ENCODE results near the gene CBR3. TPM values are rescaled to one million over a fixed set of nuclear protein-coding genes. Genes with fewer than 3 reads are reported as not detected.

Gene CBR3
- total and polyA plus RNA-seq, 2 donors = 1.5 to 9.1 TPM

DNA sequence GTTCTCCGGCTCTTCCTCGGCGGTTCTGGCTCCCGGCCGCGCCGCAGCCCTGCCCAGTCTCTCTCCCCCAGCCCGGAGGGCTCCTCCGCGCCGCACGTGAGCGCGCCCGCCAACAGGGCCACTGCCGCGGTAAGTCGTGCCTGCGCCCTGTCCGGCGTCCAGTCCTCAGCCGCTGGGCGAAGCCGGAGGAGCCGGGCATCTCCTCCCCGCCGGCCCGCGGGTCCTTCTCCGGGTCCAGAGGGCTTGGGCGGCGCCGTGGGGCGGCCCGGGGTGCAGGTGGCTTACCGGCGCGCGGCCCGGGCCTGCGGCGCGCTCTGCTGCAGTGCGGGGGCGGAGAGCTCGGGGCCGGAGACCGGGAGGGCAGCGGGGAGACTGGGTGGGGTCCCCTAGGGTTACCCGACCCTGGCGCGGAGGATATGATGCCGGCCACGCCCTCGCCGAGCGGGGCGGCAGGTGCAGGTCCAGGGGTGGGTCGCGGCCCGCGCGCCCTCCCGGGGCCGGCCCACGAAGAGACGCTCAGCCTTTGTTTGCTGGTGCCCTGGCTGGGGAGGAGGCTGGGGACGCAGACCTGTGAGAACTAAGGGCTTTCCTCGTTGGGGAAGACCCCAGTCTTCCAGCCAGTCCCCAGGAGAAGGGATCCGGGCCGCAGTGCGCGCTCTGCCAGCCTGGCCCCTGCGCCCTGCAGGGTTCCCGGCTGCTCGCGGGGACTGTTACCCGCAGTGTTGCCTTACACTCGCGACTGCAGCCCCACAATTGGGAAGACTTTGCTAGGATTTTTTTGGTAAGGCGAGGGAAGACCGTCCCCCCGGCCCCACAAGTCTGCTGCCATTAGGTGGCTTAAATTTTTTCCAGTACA, 22.2 kb downstream of the CBR3 start, which contains the start of gene DOP1B:
TSS of gene DOP1B (plus strand) at position 10 of the 856 bp plus-strand sequence. CDS start 7,910 bp downstream, outside the sequence.
- under 1% methylated on average over 83 of the region's 83 CpGs for WGBS

DNA sequence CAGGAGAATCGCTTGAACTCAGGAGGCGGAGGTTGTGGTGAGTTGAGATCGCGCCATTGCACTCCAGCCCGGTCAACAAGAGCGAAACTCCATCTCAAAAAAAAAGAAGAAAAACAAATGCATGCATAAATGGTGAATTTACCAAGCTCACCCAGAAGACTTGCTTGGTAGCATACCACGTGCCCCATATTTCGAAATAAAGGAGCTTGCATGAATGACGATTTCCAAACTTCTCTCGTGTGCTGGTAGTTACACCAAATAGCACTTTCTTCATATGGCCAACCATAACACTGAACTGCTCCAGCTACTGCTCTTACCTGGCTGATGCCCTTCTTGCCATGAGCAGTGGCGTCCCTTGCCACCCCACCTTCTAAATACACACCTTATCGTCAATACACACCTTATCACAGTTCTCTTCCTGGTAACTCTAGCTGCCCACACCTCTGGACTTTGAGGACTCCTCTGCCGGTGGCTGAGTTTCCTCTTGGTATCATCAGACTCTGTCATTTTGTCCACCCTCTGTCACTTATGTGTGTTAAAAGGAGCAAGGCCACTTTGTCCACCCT, 24.6 kb downstream of the CBR3 start:
- H3K9me3 ChIP-seq (ENCODE audit: control insufficient read depth in 2 of 2, insufficient read depth in 1 of 2, low read length in 1 of 2) = no peaks in the 10 kb centered on the region
- no peak for DNase-seq (ENCODE audit: low read depth in 6 of 9, low spot score in 9 of 9)
- peaks cover 2 to 14% of the 10 kb centered on the region in 2 donors for H3K27me3 ChIP-seq (ENCODE audit: control insufficient read depth in 2 of 2, insufficient read depth in 1 of 2, low read length in 1 of 2)
- H3K4me1 ChIP-seq (ENCODE audit: control insufficient read depth in 2 of 2, insufficient read depth in 2 of 2, low read length in 2 of 2) = peaks cover 17 to 30% of the 10 kb centered on the region in 2 donors
- no peak overlapping the region for H3K27ac ChIP-seq (ENCODE audit: low read depth in 1 of 2, low read length in 1 of 2)
- H3K4me3 ChIP-seq (ENCODE audit: low read length in 2 of 2) = no peak overlapping the region
- 91% methylated on average over 13 of the region's 13 CpGs for WGBS
- H3K36me3 ChIP-seq (ENCODE audit: control insufficient read depth in 2 of 2, insufficient read depth in 2 of 2, low read length in 1 of 2) = peaks cover 0 to 4% of the 10 kb centered on the region in 2 donors

More for the DNA sequence above, 22.2 kb downstream of the CBR3 start, which contains the start of gene DOP1B:
- peak within 1 kb of the TSS; percentile 60 to 84 for H3K27ac ChIP-seq (ENCODE audit: low read depth in 1 of 2, low read length in 1 of 2)
- H3K4me3 ChIP-seq (ENCODE audit: low read length in 2 of 2) = peak within 1 kb of the TSS; percentile 63 to 94
- peaks cover 2 to 14% of the 10 kb centered on the region in 2 donors for H3K27me3 ChIP-seq (ENCODE audit: control insufficient read depth in 2 of 2, insufficient read depth in 1 of 2, low read length in 1 of 2)
- peaks cover 0 to 4% of the 10 kb centered on the region in 2 donors for H3K36me3 ChIP-seq (ENCODE audit: control insufficient read depth in 2 of 2, insufficient read depth in 2 of 2, low read length in 1 of 2)
- peaks cover 8% of the 10 kb centered on the region in 2 donors for H3K4me1 ChIP-seq (ENCODE audit: control insufficient read depth in 2 of 2, insufficient read depth in 2 of 2, low read length in 2 of 2)
- no peaks in the 10 kb centered on the region for H3K9me3 ChIP-seq (ENCODE audit: control insufficient read depth in 2 of 2, insufficient read depth in 1 of 2, low read length in 1 of 2)
- DNase-seq (ENCODE audit: low read depth in 6 of 9, low spot score in 9 of 9) = peak in 1 of 9 donors; percentile 50

DNA sequence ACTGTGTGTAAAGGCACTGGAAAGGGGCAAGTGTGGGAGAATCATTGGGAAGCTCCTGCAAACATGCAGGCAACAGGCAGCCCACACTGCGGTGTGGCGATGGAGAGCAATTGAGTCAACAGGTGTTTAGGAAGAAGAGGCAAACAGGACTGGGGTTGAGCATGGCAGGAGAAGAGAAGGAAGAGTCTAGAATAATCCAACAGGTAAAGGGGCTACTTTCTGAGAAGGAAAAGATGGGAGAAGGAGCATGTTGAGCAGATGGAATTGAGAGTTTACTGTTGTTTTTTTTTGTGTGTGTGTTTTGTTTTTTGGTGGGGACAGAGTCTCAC, 25.9 kb downstream of the CBR3 start:
- WGBS = 98% methylated on average over 2 of the region's 2 CpGs
- Histone ChIP-seq H3K27ac (ENCODE audit: low read depth in 1 of 2, low read length in 1 of 2) (no peak overlapping the region), H3K4me1 (ENCODE audit: control insufficient read depth in 2 of 2, insufficient read depth in 2 of 2, low read length in 2 of 2) (peaks cover 14 to 27% of the 10 kb centered on the region in 2 donors), H3K4me3 (ENCODE audit: low read length in 2 of 2) (no peak overlapping the region), H3K9me3 (ENCODE audit: control insufficient read depth in 2 of 2, insufficient read depth in 1 of 2, low read length in 1 of 2) (no peaks in the 10 kb centered on the region), H3K27me3 (ENCODE audit: control insufficient read depth in 2 of 2, insufficient read depth in 1 of 2, low read length in 1 of 2) (peaks cover 0 to 5% of the 10 kb centered on the region in 2 donors), H3K36me3 (ENCODE audit: control insufficient read depth in 2 of 2, insufficient read depth in 2 of 2, low read length in 1 of 2) (peaks cover 0 to 4% of the 10 kb centered on the region in 2 donors)
- DNase-seq (ENCODE audit: low read depth in 6 of 9, low spot score in 9 of 9) = no peak

DNA sequence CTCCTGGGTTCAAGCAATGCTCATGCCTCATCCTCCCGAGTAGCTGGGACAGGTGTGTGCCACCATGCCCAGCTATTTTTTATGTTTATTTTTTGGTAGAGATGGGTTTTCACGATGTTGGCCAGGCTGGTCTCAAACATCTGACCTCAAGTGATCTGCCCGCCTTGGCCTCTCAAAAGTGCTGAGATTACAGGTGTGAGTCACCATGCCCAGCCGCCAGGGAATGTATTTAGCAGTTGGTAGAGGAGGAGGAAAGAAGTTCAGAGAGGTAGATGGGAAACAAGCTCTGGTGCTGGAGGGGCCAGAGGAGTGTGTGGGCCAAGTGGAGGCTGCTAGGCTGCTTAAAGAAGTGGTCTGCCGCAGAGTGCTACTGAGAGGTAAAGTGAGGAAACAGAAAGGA, 27.8 kb downstream of the CBR3 start:
- Histone ChIP-seq H3K27me3 (ENCODE audit: control insufficient read depth in 2 of 2, insufficient read depth in 1 of 2, low read length in 1 of 2) (no peaks in the 10 kb centered on the region), H3K4me1 (ENCODE audit: control insufficient read depth in 2 of 2, insufficient read depth in 2 of 2, low read length in 2 of 2) (peaks cover 9 to 24% of the 10 kb centered on the region in 2 donors), H3K36me3 (ENCODE audit: control insufficient read depth in 2 of 2, insufficient read depth in 2 of 2, low read length in 1 of 2) (peaks cover 3 to 8% of the 10 kb centered on the region in 2 donors), H3K9me3 (ENCODE audit: control insufficient read depth in 2 of 2, insufficient read depth in 1 of 2, low read length in 1 of 2) (no peaks in the 10 kb centered on the region), H3K4me3 (ENCODE audit: low read length in 2 of 2) (no peak overlapping the region), H3K27ac (ENCODE audit: low read depth in 1 of 2, low read length in 1 of 2) (no peak overlapping the region)
- DNase-seq (ENCODE audit: low read depth in 6 of 9, low spot score in 9 of 9) = no peak
- WGBS = 98% methylated on average over 5 of the region's 5 CpGs

DNA sequence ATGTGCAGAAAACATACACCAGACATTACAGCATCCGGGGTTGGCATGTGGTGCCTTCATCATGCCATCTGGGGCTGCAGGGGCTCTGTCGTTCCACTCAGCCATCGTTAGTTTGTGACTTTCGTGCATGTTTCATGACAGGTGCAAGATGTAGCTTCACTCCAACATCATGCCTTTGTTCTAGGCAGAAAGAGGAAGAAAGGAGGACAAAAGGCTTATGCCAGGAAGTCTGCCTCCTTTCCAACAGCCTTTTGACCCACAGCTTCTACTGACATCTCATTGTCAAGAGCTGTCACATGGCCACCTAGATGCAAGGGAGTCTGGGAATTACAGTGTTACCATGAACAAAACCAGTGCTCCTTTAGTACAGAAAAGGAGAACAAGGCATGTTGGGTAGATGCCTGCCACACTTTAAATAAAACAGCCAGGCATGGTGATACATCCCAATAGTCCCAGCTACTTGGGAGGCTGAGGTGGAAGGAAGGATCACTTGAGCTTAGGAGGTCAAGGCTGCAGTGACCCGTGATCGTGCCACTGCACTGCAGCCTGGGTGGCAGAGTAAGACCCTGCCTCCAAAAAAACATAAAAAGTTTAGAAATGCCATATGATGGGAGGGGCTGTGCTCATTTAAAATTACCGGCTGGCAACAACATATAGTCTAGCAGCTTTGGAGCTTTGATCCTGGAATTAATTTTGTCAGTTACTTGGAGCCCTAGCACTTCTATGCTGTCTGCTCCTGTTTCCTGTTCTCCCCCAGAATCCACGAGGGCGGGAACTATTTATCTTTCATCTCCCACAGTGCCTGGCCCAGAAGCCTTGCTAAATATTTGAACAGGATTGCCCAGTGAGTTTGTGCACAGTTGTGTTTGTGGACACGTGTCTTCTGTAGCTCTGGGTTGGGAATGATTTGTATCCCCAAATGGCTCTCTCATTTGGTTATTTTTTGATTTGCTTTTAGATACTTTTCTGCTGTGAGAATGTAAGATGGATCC, 29.2 kb downstream of the CBR3 start:
- peaks cover 6 to 13% of the 10 kb centered on the region in 2 donors for H3K36me3 ChIP-seq (ENCODE audit: control insufficient read depth in 2 of 2, insufficient read depth in 2 of 2, low read length in 1 of 2)
- peak overlapping the region; percentile 10 to 84 for H3K27ac ChIP-seq (ENCODE audit: low read depth in 1 of 2, low read length in 1 of 2)
- peaks cover 9 to 24% of the 10 kb centered on the region in 2 donors for H3K4me1 ChIP-seq (ENCODE audit: control insufficient read depth in 2 of 2, insufficient read depth in 2 of 2, low read length in 2 of 2)
- peak in 4 of 9 donors; percentile 62 to 82 (median 64) for DNase-seq (ENCODE audit: low read depth in 6 of 9, low spot score in 9 of 9)
- 61% methylated on average over 10 of the region's 10 CpGs for whole genome bisulfite sequencing
- no peaks in the 10 kb centered on the region for H3K27me3 ChIP-seq (ENCODE audit: control insufficient read depth in 2 of 2, insufficient read depth in 1 of 2, low read length in 1 of 2)
- H3K4me3 ChIP-seq (ENCODE audit: low read length in 2 of 2) = no peak overlapping the region
- H3K9me3 ChIP-seq (ENCODE audit: control insufficient read depth in 2 of 2, insufficient read depth in 1 of 2, low read length in 1 of 2) = no peaks in the 10 kb centered on the region

DNA sequence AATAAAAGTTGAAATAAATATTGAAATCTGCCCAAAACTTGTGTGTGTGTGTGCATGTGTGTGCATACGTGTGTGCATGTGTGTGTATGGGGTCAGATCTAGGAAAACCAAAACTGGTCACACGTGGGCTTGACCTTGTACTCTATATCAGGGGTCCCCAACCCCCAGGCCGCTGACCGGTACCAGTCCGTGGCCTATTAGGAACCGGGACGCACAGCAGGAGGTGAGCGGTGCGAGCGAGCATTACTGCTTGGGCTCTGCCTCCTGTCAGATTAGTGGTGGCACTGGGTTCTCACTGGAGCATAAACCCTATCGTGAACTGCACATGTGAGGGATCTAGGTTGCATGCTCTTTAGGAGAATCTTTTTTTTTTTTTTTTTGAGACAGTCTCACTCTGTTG, 30.5 kb downstream of the CBR3 start:
- Histone ChIP-seq H3K4me1 (ENCODE audit: control insufficient read depth in 2 of 2, insufficient read depth in 2 of 2, low read length in 2 of 2) (peaks cover 9 to 24% of the 10 kb centered on the region in 2 donors), H3K27ac (ENCODE audit: low read depth in 1 of 2, low read length in 1 of 2) (no peak overlapping the region), H3K36me3 (ENCODE audit: control insufficient read depth in 2 of 2, insufficient read depth in 2 of 2, low read length in 1 of 2) (peaks cover 12 to 14% of the 10 kb centered on the region in 2 donors), H3K27me3 (ENCODE audit: control insufficient read depth in 2 of 2, insufficient read depth in 1 of 2, low read length in 1 of 2) (no peaks in the 10 kb centered on the region), H3K9me3 (ENCODE audit: control insufficient read depth in 2 of 2, insufficient read depth in 1 of 2, low read length in 1 of 2) (no peaks in the 10 kb centered on the region), H3K4me3 (ENCODE audit: low read length in 2 of 2) (no peak overlapping the region)
- DNase-seq (ENCODE audit: low read depth in 6 of 9, low spot score in 9 of 9) = no peak
- 99% methylated on average over 11 of the region's 11 CpGs for WGBS

DNA sequence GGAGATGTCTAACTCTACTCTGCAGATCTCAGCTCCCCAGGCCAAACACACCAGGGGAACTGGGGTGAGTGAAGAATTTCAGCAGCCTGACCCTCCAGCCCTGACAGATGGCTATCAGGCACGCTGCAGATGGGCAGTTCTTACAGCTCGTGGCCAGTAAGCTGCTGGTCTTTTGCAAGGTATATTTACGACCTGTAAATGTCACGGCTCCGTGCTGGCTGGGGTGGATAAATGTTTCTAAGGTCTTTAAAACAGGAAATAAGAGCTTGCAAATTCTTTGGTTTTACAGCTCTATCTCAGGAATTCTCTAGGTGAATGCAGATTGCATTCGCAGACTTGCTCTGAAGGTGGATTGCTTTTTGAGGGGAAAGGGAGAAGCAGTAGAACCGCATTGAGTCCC, 31.8 kb downstream of the CBR3 start:
- Histone ChIP-seq H3K4me3 (ENCODE audit: low read length in 2 of 2) (no peak overlapping the region), H3K36me3 (ENCODE audit: control insufficient read depth in 2 of 2, insufficient read depth in 2 of 2, low read length in 1 of 2) (peaks cover 14 to 16% of the 10 kb centered on the region in 2 donors), H3K27ac (ENCODE audit: low read depth in 1 of 2, low read length in 1 of 2) (no peak overlapping the region), H3K27me3 (ENCODE audit: control insufficient read depth in 2 of 2, insufficient read depth in 1 of 2, low read length in 1 of 2) (no peaks in the 10 kb centered on the region), H3K9me3 (ENCODE audit: control insufficient read depth in 2 of 2, insufficient read depth in 1 of 2, low read length in 1 of 2) (no peaks in the 10 kb centered on the region), H3K4me1 (ENCODE audit: control insufficient read depth in 2 of 2, insufficient read depth in 2 of 2, low read length in 2 of 2) (peaks cover 9 to 24% of the 10 kb centered on the region in 2 donors)
- WGBS = 96% methylated on average over 7 of the region's 7 CpGs
- no peak for DNase-seq (ENCODE audit: low read depth in 6 of 9, low spot score in 9 of 9)

DNA sequence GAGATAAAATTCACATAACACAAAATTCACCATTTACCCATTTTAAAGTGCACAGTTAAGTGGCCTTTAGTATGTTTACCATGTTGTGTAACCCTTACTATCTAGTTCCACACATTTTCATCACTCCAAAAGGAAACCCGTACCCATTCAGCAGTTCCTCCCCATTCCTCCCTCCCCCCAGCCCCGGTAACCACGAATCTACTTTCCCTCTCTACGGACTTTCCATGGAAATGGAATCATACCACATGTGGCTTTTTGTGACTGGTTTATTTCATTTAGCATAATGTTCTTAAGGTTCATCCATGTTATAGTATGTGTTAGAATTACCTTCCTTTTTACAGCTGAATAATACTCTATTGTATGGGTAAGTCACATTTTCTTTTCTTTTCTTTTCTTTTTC, 32.7 kb downstream of the CBR3 start:
- Histone ChIP-seq H3K27me3 (ENCODE audit: control insufficient read depth in 2 of 2, insufficient read depth in 1 of 2, low read length in 1 of 2) (no peaks in the 10 kb centered on the region), H3K4me1 (ENCODE audit: control insufficient read depth in 2 of 2, insufficient read depth in 2 of 2, low read length in 2 of 2) (peaks cover 9 to 20% of the 10 kb centered on the region in 2 donors), H3K36me3 (ENCODE audit: control insufficient read depth in 2 of 2, insufficient read depth in 2 of 2, low read length in 1 of 2) (peaks cover 14 to 16% of the 10 kb centered on the region in 2 donors), H3K27ac (ENCODE audit: low read depth in 1 of 2, low read length in 1 of 2) (no peak overlapping the region), H3K4me3 (ENCODE audit: low read length in 2 of 2) (no peak overlapping the region), H3K9me3 (ENCODE audit: control insufficient read depth in 2 of 2, insufficient read depth in 1 of 2, low read length in 1 of 2) (no peaks in the 10 kb centered on the region)
- 98% methylated on average over 4 of the region's 4 CpGs for WGBS
- no peak for DNase-seq (ENCODE audit: low read depth in 6 of 9, low spot score in 9 of 9)

All from thymus (tissue), 11 donors.